ENCODE measurements around the gene CERS6.
"Not testable (repeated sequence)": the region's sequence is repeated elsewhere in the genome, so short reads cannot be mapped to it uniquely, and the experiment has no call there.

The CERS6 gene

GRCh38 chr2:168742258-168742932 lies 286.3 kb downstream of the CERS6 start:
- DNase-seq = no peak

- no peak for DNase-seq
Measured at GRCh38 chr2:168744844-168745243, 288.8 kb downstream of the CERS6 start.

GRCh38 chr2:168748461-168748860 lies 292.4 kb downstream of the CERS6 start:
- no peak for DNase-seq

GRCh38 chr2:168749297-168749696 lies 293.2 kb downstream of the CERS6 start:
- no peak for DNase-seq

GRCh38 chr2:168751104-168751740 lies 295.1 kb downstream of the CERS6 start:
- no peak for DNase-seq

GRCh38 chr2:168752361-168752760 lies 296.3 kb downstream of the CERS6 start:
- DNase-seq = no peak

- DNase-seq = no peak
Measured at GRCh38 chr2:168753765-168754329, 297.8 kb downstream of the CERS6 start.

GRCh38 chr2:168757223-168757622 lies 301.2 kb downstream of the CERS6 start:
- no peak for DNase-seq

- DNase-seq = no peak
Measured at GRCh38 chr2:168758970-168759820, 303.1 kb downstream of the CERS6 start.

GRCh38 chr2:168765401-168765800 lies 309.3 kb downstream of the CERS6 start:
- DNase-seq = no peak

- no peak for DNase-seq
Measured at GRCh38 chr2:168766600-168766999, 310.5 kb downstream of the CERS6 start.

GRCh38 chr2:168767258-168767657 lies 311.2 kb downstream of the CERS6 start:
- DNase-seq = no peak

- not testable (repeated sequence) for DNase-seq
Measured at GRCh38 chr2:168768357-168768756, 312.3 kb downstream of the CERS6 start.

- DNase-seq = no peak
Measured at GRCh38 chr2:168770796-168771195, 314.7 kb downstream of the CERS6 start.

GRCh38 chr2:168772704-168773103 lies 316.6 kb downstream of the CERS6 start:
- no peak for DNase-seq

- DNase-seq = no peak
Measured at GRCh38 chr2:168773128-168773527, 317.1 kb downstream of the CERS6 start.

GRCh38 chr2:168773719-168774521 lies 317.8 kb downstream of the CERS6 start:
- DNase-seq = no peak

- DNase-seq = no peak
Measured at GRCh38 chr2:168775837-168776236, 319.8 kb downstream of the CERS6 start.

GRCh38 chr2:168780669-168781071 lies 324.6 kb downstream of the CERS6 start:
- no peak for DNase-seq

- no peak for DNase-seq
Measured at GRCh38 chr2:168781191-168781817, 325.2 kb downstream of the CERS6 start.

GRCh38 chr2:168782271-168782670 lies 326.2 kb downstream of the CERS6 start:
- DNase-seq = no peak

- DNase-seq = no peak
Measured at GRCh38 chr2:168784993-168785392, 328.9 kb downstream of the CERS6 start.
